A673 (cell line): ENCODE results near the gene PHRF1.

ENCODE experiments used
- EZH2 ChIP-seq: fragments of 200-600 bp; sonication (generic); IDR thresholded peaks from 2 replicates; pipeline ENCODE4 v1.6.1; 2017; ENCODE audit warnings: borderline replicate concordance, low read depth, mild to moderate bottlenecking, mixed read lengths, antibody characterized with exemption, low read length; ENCODE audit not compliant: poor library complexity, severe bottlenecking
- TF ChIP-seq, protein P1 (sequence below): fragments of 300-800, 200-600 bp; sonication (generic); conservative IDR thresholded peaks from 2 replicates; pipeline ENCODE4 v1.5.1; 2017; ENCODE audit warnings: low read depth, mild to moderate bottlenecking, antibody characterized with exemption, low read length, moderate library complexity, mixed read lengths

DNA sequence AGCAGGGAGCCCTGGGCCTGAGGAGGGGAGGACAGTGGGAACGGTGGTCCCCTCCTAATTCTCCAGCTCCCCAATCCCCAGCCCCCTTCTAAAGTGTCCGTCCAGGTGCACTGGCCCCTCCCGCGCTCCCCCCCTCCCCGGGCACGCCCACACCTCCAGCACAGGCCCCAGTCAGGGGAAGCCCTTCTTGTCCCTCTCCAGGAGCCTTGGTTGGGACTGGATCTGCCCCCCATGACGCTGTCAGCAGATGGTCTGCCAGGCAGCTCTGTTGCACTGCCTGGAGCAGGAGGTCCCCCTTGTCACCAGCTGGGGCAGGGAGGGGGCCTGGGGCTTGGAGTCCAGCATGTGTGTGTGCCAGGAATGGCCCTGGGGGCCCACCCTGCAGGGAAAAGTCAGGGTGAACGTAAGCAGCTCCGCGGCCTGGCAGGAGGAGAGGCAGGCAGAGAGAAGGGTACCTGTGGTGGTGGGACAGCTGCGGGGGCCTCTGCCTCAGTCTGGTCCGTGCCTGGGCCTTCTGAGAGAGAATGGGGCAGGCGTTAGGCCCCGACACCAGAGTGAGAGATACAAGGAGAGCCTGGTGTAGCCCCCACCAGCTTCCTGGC is 37.9 kb downstream of the PHRF1 start:
- TF ChIP-seq, protein P1, sequence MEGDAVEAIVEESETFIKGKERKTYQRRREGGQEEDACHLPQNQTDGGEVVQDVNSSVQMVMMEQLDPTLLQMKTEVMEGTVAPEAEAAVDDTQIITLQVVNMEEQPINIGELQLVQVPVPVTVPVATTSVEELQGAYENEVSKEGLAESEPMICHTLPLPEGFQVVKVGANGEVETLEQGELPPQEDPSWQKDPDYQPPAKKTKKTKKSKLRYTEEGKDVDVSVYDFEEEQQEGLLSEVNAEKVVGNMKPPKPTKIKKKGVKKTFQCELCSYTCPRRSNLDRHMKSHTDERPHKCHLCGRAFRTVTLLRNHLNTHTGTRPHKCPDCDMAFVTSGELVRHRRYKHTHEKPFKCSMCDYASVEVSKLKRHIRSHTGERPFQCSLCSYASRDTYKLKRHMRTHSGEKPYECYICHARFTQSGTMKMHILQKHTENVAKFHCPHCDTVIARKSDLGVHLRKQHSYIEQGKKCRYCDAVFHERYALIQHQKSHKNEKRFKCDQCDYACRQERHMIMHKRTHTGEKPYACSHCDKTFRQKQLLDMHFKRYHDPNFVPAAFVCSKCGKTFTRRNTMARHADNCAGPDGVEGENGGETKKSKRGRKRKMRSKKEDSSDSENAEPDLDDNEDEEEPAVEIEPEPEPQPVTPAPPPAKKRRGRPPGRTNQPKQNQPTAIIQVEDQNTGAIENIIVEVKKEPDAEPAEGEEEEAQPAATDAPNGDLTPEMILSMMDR: no peak
- TF ChIP-seq EZH2: no peak
